Astrocyte (in vitro differentiated cells and primary cell): ENCODE data around the gene THADA.

Experiments used
- CTCF ChIP-seq: IDR thresholded peaks from 2 replicates; pipeline ENCODE4 v1.5.1; 2011; ENCODE audit warnings: low read depth, mild to moderate bottlenecking, inconsistent platforms, low read length, moderate library complexity; ENCODE audit not compliant: insufficient read depth
- EZH2 ChIP-seq: IDR thresholded peaks from 2 replicates; pipeline ENCODE4 v1.6.1; 2012; ENCODE audit warnings: mild to moderate bottlenecking, low read length, inconsistent platforms; ENCODE audit not compliant: insufficient read depth

DNA sequence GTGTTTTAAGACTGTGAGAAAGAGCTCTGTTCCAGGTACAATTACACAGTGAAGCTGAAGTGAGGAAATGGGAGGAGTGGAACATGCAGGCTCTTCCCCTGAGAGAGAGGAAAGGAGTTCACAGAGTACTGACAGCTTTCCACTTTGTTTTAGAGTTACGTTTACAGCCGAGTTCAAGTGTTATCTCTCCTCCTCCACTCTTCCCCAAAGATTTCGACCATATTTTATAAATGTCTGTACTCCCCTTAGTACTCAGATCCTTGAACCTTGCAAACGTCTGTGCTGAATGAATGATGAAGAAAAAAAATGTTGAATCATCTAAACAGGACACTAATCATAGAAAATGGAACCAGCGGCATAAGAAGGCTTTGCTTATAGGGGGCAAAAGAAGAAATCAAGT lies 121.6 kb downstream of the THADA start:
- TF ChIP-seq EZH2: no peak
- TF ChIP-seq CTCF: no peak
